C4-2B (cell line): Measurements from ENCODE around the gene DDX39A.

ENCODE experiments used
- H3K27ac ChIP-seq: fragments of 450-650 bp; 2 replicates; pipeline ENCODE4 v1.5.1; 2017
- CTCF ChIP-seq: fragments of 450-650 bp; conservative IDR thresholded peaks from 2 replicates; pipeline ENCODE4 v1.5.1; 2017; ENCODE audit warnings: mild to moderate bottlenecking
- ZFX ChIP-seq: fragments of 450-650 bp; IDR thresholded peaks from 2 replicates; pipeline ENCODE4 v1.6.1; 2017

Gene DDX39A

DNA sequence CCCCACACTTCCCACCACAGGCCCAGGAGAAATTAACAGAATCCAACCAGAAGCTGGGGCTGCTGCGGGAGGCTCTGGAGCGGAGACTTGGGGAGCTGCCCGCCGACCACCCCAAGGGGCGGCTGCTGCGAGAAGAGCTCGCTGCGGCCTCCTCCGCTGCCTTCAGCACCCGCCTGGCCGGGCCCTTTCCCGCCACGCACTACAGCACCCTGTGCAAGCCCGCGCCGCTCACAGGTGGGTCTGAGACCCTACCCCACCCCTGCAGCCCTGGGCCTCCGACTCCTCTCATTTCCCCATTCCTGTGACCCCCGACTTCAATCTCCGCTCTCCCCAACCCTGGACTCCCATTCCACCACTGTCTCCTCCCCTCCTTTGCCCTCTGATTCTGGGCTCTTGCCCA is 31.7 kb upstream of the DDX39A start:
- TF ChIP-seq CTCF: no peak
- no peak for TF ChIP-seq ZFX
- no peak overlapping the region for H3K27ac ChIP-seq

DNA sequence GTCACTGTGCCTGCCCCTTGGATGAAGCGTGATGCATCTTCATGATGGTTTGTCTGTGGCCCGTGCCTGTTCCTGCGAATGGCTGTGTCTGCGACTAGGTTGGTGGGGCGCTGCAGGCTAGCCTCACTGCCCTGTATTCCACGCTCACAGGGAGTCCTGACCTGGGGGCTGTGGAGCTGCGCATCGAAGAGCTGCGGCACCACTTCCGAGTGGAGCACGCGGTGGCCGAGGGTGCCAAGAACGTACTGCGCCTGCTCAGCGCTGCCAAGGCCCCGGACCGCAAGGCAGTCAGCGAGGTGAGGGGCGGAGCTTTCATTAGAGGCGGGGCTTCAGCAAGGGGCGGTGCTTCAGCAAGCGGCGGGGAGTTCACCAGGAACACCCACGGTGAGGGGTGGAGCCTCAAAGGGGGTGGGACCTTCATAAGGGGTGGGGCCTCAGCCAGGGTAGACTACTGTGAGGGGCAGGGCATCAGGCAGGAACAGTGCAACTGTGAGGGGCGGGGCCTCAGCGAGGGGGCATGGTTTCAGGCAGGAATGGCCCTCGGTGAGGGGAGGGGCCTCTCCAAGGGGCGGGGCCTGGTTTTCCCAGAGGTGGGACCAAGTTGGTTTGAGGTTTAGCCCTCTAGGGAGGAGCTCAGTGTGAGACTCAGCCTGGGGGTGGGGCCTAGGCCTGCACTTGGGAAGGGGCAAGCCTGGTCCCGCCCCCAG is 31.2 kb upstream of the DDX39A start:
- no peak for TF ChIP-seq CTCF
- TF ChIP-seq ZFX: no peak
- no peak overlapping the region for H3K27ac ChIP-seq

- no peak for TF ChIP-seq ZFX
- no peak for TF ChIP-seq CTCF
- no peak overlapping the region for H3K27ac ChIP-seq
These were observed 30.2 kb upstream of the DDX39A start for GRCh38 chr19:14449321-14449720.

- TF ChIP-seq CTCF (no peak), ZFX (no peak)
These were observed 27.3 kb upstream of the DDX39A start for GRCh38 chr19:14446336-14447036.

DNA sequence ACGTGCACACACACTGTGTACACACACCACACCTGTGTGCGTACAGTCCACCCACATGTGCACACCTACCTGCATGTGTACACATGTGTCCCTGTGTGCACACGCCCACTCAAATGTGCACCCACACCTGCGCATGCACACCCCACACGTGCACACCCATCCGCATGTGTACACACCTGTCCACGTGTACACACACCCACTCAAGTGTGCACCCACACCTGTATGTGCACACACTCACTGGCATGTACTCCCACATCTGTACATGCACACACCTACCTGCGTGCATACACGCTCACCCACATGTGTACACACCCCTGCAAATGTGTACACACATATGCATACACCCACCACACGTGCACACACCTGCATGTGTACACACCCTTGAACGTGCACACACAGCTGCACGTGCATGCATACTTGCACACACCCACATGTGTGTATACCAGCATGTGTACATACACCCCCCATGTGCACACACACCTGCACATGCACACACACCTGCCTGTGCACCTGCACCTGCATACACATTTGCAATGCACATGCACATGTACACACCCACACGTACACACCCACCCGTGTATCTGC is 24.6 kb upstream of the DDX39A start:
- TF ChIP-seq ZFX (no peak; the same call in 1 of the 2 replicates), CTCF (no peak)
- no peak overlapping the region for H3K27ac ChIP-seq

More at GRCh38 chr19:14446336-14447036, 27.3 kb upstream of the DDX39A start:
- no peak overlapping the region for H3K27ac ChIP-seq

- no peak overlapping the region for H3K27ac ChIP-seq
These were observed 23.9 kb upstream of the DDX39A start for GRCh38 chr19:14442891-14443631.

More at GRCh38 chr19:14442891-14443631, 23.9 kb upstream of the DDX39A start:
- TF ChIP-seq CTCF (no peak), ZFX (no peak)
